GM20431 (cell line): ENCODE data around the gene ALAS2.
"Not testable (repeated sequence)": the region's sequence is repeated elsewhere in the genome, so short reads cannot be mapped to it uniquely, and the experiment has no call there.

ENCODE experiments used
- in situ Hi-C: fragments of 300-500 bp; cut with MseI, MboI; formaldehyde crosslinking; loops from one replicate; pipeline ENCODE4 v1.15.0; 2020; ENCODE audit warnings: low sequenced_read_pairs; ENCODE audit not compliant: unreplicated experiment

The ALAS2 gene

DNA sequence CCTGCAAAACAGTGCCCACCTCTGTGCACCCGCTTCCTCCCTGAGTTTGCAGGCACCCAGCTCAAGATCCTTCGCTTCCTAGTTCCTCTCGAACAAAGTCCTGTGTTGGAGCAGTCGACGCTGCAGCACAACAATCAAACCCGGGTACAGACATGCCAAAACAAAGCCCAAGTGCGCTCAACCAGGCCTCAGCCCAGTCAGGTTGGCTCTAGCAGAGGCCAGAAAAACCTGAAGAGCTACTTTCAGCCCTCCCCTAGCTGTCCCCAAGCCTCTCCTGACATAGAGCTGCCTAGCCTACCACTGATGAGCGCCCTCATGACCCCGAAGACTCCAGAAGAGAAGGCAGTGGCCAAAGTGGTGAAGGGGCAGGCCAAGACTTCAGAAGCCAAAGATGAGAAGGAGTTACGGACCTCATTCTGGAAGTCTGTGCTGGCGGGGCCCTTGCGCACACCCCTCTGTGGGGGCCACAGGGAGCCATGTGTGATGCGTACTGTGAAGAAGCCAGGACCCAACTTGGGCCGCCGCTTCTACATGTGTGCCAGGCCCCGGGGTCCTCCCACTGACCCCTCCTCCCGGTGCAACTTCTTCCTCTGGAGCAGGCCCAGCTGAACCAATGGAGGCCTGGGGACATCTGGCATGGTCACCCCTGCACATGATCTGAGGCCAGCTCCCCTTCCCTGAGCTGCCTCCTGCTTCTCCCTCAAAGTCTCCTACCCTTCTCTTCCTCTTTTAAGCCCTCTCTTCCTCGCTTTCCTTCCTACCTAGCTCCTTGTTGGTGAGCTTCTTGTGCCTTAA is 23.8 kb downstream of the ALAS2 start:
- in situ Hi-C loops: no loop called here

DNA sequence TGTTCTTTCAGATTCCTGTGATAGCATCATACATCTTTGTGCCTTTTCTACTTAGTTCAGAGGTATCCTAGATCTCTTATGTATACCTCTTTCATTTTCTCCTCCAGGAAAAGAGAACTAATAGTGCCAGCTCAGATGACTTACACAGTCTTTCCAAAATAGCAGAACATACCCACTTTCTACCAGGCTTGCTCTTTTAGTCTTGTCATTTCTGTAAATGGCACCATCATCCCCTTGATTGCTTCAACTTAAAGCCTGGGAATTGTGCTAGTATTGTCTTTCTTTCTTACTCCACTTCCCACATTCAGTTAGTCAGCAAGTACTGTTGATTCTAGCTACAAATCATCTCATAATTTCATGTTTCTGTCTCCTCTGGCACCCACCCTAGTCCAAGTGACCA is 25.5 kb downstream of the ALAS2 start:
- in situ Hi-C loops: no loop called here

DNA sequence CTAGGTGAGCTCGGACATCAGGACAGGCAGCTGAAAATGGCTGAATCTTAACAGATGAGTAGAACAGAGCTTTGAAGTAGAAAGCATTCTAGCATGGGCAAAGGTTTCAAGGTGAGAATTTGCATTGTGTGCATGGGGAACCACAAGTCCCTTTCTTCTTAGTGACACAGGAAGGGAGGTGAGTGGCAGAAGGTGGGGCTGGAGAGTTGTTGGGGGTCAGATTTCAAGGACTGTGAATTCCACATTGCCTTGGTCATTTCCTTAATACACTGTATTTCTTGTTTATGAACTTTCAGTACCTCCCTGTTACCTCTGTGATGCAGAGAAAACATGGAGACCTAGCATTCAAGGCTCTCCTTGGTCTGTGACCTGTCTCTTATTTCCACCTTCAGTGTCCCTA is 26.5 kb downstream of the ALAS2 start:
- in situ Hi-C loops: no loop called here

DNA sequence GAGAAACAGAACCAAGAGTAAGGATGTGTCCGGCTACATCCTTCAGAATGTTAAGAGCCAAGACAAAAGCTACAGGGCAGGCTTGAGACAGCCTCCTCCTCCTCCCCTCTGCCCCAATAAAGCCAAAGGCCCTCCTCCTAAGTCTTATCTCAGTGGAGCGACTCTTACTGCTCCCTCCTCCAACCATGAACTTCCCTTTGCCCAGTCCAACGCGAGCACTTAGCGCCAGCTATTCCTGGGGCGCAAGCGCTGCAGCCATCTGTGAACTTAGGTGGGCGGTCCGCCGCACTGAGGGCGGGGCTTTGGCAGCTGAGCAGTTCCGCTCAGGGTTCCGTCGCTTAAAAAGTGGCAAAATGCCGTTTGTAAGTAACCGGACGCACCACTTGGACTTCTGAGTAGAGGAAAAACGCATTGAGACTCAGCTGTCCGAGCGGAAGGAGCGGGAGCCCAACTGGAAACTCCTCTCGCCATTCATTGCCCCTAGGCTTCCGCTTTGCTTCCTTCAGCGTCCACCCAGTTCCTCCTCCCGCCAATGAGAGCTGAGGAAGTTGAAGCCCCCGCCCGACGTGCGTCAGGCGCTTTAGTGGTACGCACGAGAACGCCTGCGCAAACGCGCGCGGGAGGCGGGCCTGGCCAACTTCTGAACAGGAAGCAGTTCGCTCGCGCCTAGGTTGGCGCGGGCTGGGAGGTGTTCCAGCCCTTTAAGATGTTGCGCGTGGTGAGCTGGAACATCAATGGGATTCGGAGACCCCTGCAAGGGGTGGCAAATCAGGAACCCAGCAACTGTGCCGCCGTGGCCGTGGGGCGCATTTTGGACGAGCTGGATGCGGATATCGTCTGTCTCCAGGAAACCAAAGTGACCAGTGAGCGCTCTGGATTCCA is 30.8 kb downstream of the ALAS2 start, which contains the start of gene APEX2:
Gene APEX2 (plus strand): TSS at position 647 of the 882 bp plus-strand sequence. CDS start 60 bp downstream, at position 707.
- in situ Hi-C loops: no loop called here

DNA sequence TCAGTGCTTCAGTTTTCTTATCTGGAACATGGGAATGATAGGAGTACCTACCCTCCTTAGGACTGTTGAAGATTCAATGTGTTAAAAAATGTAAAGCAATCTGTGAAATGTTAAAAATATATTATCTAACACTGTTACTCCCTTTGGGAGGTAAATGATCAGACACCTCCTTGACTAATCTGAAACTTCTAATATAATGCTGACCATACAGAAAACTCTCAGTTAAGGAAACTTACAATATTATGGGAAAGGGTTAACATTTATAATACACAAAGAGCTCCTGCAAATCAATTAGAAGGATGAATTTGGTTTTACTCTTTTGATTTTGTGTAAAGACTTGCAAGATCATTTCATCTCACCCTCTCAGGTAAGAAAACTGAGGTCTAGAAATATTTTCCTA is 35.2 kb downstream of the ALAS2 start:
- in situ Hi-C loops: no loop called here

DNA sequence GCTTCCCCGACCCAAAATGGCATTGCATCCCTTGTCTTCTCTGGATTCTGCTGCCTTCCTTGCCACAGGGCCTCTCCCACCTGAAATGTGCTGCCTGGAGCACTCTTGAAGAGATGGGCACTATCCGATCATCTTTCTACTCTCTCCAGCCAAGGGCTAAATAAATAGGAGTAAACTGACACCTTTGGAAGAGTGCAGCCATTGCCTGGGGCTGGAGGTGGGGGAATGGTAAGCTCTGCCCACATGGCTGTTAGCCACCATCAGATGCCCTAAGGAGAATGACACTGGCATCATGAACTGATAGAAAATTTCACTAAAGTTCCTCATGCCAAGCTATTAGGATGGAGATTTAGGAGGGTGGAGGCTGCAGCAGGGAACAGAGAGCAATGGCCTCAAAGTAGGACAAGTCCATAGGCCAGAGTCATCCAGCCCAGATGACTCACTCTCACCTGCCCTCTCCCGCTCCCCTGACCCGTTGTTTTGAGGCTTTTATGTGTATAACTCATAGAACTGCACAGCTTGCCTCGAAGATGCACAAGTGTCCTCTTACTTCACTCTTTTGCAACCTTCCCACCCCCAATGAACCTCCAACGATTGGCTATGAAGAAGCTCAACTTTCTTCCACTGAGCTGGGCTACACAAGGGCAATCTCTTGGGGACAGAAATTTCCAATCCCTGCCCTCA is 36.0 kb downstream of the ALAS2 start:
- in situ Hi-C loops: no loop called here

DNA sequence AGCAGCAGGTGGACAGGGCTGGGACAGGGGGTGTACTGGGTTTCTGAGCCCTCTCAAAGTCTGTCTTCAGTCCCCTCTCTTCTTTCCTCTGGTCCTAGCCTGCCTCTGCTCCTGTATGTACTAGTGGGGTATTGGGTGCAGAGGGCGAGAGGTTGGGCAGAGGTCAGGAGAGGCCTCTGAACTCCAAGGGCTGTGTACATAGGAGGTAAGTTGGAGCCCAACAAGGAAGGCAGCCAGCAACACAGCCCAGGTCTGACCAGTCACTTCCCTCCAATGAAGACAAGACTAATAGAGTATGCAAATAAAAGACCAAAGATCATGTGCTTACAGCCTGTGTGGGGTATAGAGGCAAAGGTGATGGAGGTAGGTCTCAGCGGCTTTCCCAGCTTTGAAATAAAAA is 36.7 kb downstream of the ALAS2 start, which contains the start of gene PFKFB1:
Gene PFKFB1 (minus strand): TSS at position 90 of the 400 bp plus-strand sequence. CDS start 181 bp downstream, outside the sequence.
- in situ Hi-C loops: no loop called here

DNA sequence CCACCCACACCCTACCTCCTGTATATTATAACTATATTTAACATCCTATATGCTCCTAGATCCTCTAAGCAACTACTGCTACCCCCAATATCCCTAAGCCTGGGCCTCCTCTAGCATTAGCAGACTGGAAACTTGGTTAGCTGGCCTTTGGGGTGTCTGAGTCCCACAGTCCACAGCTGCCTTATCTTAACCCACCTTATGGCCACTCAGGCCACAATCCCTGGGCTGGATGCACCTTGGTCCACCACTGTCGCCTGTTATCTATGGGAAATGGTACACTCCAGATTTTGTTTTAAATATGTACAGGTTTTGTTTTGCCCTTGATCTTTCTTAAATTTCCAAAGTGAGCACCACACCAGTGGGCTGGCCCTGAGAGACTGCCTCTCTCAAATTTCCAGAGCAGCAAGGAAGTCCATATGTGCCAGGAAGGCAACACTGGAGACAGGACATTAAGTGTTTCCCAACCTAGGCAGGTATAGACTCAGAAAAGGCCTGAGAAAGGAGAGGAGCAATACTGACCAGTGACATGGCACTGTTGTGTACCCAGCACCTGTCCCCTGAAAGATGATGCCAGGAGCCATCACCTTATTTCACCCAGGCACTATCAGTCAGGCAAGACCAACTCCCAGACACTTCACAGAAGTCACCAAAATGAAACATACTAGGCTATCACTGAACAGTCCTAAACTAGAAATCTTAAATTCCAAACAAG is 37.7 kb downstream of the ALAS2 start:
- in situ Hi-C loops: no loop called here

DNA sequence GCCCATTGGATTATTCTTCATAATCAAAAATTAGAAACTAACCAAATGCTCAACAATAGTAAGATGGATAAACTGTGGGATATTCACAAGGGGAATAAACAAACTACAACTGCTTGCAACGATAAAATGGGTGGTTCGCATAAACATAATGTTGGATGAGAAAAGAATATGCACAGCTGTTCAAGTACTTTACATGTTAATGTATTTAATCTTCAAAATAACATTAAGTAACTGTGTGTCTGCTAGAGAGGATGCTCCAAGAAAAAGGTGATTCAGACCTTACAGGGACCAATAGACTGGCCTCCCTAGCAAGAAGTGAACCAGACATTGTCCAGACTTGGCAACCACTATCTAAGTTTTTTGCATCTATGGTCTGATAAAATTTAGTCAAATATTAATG is 39.1 kb downstream of the ALAS2 start:
- in situ Hi-C loops: no loop called here

DNA sequence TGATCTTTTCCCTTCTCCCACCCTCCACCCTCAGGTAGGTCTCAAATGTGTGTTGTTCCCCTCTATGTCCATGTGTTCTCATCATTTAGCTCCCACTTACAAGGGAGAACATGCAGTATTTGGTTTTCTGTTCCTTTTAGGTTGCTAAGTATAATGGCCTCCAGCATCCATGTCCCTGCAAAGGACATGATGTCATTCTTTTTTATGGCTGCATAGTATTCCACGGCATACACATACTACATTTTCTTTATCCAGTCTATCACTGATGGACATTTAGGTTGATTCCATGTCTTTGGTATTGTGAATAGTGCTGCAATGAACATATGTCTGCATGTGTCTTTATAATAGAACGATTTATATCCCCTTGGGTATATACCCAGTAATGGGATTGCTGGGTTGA is 47.5 kb downstream of the ALAS2 start:
- in situ Hi-C loops: not testable (repeated sequence)

DNA sequence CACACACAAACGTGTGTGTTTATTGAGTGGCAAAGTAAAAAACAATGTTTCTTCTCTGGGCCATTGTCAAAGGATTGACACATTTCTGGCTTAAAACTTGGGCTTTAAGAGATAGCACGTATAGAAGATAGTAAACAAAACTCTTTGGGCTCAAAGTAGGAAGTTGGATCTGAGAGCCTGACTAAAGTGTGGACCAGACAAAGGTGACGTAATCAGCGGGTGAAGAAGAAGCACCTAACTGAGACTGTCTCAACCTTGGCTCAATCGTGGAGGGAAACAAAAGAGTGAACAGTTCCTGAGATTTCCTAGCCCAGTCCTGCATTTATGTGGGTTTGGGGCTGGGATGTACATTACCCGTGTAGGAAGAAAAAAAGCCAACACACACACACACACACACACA is 50.4 kb downstream of the ALAS2 start:
- in situ Hi-C loops: no loop called here

DNA sequence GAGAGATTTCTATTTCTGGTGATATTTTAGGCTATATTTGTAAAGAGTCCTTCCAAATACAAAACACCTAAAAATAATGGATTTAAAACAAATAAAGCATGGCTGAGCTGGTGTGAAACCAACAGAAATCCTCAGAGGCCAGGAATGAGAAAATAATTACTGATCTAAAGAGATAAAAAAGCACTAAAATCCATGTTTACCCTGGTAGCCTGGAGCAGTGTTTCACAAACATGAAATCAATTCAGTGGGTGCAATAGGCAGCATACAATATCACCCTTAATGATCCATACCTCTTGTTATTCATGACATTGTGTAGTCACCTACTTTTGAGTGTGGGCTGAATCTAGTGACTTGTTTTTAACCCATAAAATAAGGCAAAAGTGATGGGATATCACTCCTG is 51.3 kb downstream of the ALAS2 start:
- in situ Hi-C loops: no loop called here

DNA sequence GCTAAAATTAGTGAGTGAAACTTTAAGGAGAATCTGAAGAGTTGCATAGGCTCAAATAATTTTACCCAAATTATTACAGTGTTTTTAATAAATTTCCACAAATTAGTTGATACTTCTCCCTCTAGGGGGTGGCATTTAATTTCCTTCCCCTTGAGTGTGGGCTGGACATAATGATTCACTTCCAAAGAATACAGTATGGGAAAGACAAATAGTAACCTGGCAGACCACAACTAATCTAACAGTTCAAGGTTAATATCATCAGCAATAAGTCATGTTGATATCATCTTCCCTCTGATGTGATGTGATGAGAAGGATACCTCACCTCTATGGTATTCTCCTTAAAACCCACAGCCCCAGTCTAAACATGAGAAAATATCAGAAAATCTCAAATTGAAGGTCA is 52.3 kb downstream of the ALAS2 start:
- in situ Hi-C loops: no loop called here

DNA sequence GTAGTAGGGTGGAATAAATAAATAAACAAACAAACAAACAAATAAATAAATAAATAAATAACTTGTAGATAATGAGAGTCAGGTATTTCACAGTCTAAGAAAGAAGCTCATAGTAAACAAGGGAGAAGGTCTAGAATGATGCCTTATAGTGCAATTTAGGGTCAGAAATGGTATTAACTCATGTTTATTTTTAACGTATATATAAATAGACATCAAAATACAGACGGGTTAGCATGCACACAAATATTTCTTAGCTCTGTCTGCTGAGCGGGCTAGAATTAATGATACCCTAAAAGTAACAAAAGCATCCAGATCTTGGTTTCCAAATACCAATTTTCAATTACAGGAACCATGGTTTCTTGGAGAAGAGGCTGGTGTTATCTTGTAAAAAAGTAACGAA is 53.4 kb downstream of the ALAS2 start:
- in situ Hi-C loops: no loop called here

DNA sequence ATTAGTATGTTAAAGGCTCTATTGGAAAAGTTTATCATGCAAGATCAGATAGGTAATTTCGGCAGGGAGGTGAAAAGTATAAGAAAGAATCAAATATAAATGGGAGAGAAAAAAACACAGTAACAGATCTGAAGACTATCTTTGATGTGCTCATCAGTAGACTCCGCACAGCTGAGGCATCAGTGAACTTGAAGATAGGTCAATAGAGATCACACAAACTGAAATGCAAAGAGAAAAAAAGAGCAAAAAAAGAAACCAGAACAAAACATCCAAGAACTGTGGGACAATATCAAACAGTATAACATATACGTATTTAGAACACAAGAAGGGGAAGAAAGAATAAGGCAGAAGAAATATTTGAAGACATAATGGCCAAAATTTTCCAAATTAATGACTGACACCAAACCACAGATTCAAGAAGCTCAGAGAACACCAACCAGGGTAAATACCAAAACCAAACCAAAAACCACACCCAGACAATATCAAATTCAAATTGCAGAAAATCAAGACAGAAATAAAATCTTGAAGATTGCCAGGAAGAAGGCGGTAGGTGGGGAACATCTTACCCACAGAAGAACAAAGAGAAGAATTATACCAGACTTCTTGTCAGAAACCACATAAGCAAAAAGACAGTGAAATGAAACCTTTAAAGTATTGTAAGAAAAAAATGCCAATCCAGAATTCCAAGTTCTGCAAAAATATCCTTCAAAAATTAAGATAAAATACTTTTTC is 65.8 kb downstream of the ALAS2 start:
- in situ Hi-C loops: no loop called here

DNA sequence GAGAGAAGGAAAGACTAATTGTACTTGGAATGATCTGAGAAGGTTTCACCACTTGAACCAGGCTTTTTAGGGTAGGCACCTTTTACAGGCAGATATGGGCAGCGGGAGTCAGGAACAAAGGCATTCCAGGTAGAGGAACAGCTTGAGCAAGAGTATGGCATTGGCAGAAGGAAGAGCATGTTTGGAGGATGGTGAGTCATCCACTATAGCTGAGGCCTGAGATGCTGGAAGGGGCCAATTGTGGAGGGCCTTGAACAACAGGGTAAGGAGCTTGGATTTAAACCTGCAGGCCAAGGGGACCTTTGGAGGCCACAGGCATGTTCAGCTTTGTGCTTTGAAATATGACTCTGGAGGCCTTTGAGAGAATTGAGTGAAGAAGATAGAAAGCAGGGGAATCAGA is 69.0 kb downstream of the ALAS2 start:
- in situ Hi-C loops: no loop called here
